HG02798 (cell line): Measurements from ENCODE around the gene ABHD15.

Experiments used
- ATAC-seq: cut with Tn5 transposase; IDR thresholded peaks from one replicate; pipeline ENCODE4 v1.9.1; 2021; ENCODE audit warnings: mild to moderate bottlenecking; ENCODE audit not compliant: unreplicated experiment, poor library complexity

The ABHD15 gene

DNA sequence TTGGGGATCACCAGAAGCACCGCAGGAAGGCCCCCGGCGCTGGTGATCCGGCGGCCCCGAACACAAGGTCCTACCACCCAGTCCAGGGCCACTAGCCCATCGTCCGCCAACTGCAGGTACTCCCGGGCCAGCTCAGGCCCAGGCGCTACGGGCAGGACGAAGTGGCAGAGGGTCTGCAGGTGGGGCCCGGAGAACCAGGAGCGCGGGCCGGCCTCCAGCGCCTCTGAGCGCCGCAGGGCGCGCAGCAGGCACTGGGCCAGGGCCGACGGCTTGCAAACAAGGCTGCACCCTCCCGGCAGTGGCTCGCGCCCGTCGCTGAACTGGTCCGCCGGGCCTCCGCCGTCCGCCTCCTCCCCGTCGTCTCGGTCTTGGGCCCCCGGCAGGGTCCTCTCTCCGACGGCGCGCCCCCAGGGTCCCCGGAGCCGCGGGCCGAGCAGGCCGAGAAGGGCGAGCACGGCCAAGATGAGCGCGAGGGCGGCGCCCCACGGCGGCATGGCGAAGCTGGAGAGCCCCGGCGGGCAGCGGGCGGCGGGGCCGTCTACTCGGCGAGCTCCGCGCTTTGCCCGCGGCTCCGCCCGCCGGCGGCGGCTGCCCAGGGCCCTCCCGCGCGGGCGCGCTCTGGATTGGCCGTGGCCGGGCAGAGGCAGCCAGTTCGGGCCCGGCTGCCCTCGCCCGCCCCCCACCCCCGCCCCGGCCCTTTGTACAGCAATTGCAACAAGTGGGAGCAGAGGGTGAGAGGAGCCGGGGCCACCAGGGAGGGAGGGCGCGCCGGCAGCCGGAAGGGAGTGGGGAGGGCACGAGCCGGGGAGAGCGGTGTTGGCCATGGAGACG is at the start of gene ABHD15:
Gene ABHD15, minus strand, starts transcription at position 565 of the 831 bp plus-strand sequence. Its CDS starts 71 bp downstream, at position 494.
- peak; percentile 29 for ATAC-seq

DNA sequence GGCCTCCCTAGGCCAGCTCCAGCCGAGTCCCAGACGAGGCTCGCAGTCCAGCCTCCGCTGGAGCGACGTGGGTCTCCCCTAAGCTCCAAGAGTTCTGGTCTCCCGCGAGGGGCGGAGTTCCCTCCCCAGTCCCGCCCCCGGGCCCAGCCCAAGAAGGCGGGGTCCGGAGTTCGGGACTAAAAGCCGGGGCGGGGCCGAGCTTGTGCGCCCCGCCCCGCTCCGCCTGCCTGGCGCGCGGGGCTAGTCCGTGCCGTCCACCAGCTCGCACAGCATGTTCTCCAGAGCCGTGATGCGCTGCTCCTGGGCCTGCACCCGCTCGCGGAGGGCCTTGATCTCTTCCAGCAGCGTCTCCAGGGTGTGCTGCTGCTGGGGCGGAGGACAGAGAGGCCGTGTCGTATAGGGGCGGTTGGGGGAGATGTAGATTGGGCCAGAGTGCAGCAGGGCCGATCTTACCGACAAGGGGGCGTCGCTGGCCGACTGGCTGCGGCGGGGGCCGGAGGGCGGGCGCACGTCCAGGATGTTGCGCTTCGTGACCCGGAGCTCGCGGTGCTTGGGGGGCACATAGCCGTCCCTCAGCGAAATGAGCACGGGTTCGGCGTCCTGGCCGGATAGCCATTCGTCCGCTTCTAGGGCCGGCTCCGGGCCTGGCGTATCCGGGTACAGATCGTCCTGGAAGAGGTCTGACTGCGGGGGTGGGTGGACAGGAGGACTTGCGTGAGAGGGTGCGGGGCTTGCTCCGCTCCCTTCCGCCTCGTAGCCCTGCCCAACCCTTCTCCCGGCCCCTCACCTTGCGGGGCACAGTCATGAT is 48.9 kb upstream of the ABHD15 start:
- peak; percentile 65 for ATAC-seq

GRCh38 chr17:29615048-29615385 is 48.2 kb upstream of the ABHD15 start:
- ATAC-seq = no peak

- ATAC-seq = no peak
Measured at GRCh38 chr17:29614349-29615047, 47.7 kb upstream of the ABHD15 start.

GRCh38 chr17:29613856-29614255 is 47.0 kb upstream of the ABHD15 start:
- no peak for ATAC-seq

DNA sequence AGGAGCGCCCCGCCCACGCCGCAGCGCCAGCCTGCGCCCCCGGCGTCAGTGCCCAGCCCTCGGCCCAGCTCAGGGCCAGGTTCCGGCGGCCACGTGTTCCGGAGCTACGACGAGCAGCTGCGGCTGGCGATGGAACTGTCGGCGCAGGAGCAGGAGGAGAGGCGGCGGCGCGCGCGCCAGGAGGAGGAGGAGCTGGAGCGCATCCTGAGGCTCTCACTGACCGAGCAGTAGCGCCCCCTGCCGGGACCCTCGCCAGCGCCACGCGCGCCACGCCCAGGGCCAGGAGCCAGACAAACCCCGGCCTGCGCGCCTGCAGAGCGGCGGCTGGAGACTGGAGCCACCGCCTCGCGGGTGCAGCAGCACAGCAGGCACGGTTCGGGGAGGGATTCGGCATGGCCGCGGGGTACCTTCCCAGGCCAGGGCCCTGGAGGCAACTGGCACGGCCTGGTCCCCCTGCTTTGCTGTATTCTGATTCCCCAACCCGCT is 46.6 kb upstream of the ABHD15 start:
- ATAC-seq = peak; percentile 30

DNA sequence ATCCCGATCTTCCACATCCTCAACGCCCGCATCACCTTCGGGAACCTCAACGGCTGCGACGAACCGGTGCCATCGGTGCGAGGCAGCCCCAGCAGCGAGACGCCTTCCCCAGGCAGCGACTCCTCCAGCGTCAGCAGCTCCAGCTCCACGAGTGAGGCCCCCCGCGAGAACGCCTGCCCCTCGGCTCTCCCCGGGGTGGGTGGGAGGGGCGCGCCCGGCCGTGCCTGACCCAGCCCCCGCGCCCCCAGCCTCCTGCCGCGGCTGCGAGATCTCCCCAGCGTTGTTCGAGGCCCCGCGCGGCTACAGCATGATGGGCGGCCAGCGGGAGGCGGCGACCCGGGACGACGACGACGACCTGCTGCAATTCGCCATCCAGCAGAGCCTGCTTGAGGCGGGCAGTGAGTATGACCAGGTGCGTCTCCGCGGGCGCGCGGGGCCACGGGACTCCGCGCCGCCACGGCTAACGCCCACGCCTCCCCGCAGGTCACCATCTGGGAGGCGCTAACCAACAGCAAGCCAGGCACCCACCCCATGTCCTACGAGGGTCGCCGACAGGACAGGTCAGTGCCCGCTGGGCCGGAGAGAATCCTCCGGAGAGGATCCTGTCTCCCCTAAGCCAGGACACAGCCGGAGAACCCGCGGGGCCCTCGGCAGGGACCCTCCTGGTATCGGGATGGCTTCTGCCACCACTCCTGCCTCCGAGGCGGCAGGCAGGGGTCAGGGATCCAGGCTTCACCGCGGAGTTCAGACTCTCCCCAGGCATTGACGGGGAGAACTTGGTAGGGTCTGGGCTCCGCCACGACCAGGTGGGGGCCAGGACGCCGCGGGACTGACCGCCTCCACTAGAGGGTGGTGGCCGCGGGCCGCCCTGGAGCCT is 45.8 kb upstream of the ABHD15 start:
- ATAC-seq = no peak

GRCh38 chr17:29612094-29612403 is 45.2 kb upstream of the ABHD15 start:
- ATAC-seq = no peak

- ATAC-seq = no peak
Measured at GRCh38 chr17:29611351-29612093, 44.7 kb upstream of the ABHD15 start.

DNA sequence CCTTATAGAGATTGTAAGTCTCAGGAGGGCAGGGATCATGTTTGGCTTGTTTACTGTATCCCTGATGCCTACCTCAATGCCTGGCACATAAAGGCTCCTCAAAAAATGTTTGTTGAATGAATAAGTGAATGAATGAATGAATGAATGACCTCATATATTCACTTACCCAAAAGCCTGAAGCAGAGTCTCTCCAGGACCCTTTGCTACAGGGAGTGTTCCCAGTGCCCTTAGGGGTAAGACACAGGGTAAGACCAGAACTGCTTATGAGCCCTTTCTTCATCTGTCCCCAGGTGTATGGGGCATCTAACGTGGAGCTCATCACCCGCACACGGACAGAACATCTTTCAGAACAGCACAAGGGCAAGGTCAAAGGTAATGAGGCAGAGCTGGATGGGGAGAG is 43.6 kb upstream of the ABHD15 start:
- no peak for ATAC-seq

DNA sequence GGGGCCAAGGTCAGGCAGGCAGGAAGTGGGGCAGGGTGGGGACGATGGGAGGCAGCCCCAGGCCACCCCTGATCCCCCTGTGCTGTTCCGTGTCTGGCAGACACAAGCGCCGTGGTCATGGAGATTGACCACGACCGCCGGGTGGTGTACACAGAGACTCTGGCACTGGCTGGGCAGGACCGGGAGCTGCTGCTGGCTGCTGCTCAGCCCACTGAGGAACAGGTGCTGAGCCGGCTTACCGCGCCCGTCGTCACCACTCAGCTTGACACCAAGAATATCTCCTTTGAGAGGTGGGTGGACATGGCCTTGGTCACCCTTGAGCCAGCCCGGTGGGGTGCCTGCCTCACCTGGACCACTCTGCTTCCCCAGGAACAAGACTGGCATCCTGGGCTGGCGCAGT is 42.1 kb upstream of the ABHD15 start:
- ATAC-seq = no peak

GRCh38 chr17:29607557-29608195 is 40.8 kb upstream of the ABHD15 start:
- ATAC-seq = no peak

DNA sequence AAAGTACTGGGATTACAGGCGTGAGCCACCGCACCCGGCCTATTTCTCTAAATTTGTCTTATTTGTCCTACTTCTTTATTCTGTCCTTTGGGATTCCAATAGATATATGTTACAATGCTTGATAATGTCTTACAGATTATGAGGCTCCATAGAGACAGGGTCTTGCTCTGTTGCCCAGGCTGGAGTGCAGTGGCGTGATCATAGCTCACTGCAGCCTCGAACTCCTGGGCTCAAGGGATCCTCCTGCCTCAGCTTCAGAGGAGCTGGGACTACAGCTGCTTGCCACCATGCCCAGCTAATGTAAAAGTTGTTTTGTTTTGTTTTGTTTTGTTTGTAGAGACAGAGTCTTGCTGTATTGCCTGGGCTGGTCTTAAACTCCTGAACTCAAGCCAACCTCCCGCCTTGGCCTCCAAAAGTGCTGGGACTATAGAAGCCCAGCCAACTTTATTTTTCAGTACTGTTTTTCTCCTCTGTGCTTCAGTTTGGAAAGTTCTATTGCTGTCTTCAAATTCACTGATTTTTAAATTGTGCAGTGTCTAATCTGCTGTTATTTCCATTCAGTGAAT is 36.4 kb upstream of the ABHD15 start:
- no peak for ATAC-seq

DNA sequence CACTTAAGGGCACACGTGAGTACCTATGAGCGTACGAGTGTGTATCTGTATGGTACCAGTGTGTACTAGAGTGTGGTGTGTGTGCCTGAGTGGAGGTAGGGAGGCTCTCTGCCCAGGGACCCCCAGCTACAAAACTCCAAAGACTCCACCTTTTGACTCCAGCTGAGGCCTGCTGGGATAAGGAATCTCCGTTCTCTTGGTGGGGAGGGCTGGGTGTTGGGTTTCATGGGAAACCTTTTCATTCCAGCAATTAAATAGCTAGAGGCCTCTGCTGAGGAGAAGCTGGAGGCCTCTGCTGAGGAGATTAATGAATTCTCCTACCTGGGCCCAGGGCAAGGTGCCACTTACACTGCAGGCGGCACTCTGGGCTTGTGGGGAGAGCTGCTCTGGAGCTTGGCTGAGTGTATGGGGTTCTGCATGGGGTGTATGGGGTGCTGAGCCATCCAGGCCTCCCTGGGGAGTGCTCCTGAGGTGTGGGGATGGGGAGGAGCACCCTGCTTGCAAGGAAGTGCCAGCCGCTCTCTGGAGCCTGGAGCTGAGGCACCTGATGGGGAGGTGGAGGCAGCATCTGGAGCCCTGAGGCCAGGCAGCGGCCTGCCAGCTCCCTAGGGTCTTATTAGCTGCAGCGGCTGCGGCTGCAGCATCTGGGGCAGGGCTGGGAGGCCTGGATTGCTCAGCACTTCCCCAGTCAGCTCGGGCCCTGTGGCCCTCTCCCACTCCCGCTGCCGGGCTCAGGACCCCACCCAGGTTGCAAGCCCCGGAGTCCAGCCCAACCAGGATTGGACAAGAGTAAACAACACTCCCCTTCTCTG is 30.7 kb upstream of the ABHD15 start:
- no peak for ATAC-seq

DNA sequence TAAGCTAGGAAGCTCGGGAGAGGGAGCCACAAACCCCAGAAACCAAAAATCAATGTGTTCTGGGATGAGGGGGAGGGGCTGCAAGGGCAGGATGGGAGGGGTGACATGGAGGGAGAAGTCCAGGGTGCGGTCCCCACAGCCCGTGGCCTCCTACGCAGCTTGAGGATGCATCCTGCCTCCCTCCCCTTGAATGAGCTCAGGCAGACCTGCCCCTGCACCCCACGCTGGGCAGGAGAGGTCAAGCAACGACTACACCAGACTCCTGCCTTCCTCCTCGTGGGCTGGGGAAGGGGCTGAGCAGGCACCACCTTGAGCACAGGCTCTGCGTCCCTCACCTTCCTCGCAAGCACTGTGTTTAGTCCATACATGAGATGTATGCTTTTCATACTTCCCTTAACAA is 30.0 kb upstream of the ABHD15 start:
- ATAC-seq = no peak

GRCh38 chr17:29595943-29596774 is 29.3 kb upstream of the ABHD15 start:
- ATAC-seq = no peak
